GM18861 (cell line): ENCODE data around the gene MROH7.

Source experiments
- ATAC-seq: cut with Tn5 transposase; IDR thresholded peaks from one replicate; pipeline ENCODE4 v1.9.1; 2021; ENCODE audit not compliant: unreplicated experiment

MROH7 gene

DNA sequence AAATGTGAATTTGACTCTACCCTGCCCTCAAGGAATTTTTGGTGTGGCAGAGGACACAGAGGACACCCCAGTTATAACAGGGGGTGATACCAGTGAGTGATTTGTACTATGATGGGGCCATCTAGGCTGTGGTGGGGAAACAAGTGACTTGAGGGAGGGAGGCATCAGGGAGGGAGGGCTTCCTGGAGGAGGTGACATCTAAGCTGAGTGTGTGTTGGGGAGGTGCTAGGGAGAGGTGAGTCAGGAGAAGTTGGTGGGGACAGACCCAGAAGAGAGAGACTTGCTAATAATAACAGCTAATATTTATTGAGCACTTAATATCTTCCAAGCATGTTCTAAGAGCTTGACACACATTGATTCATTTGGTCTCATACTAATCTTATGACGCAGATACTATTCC is 54.2 kb downstream of the MROH7 start:
- no peak for ATAC-seq

GRCh38 chr1:54696262-54696661 is 54.7 kb downstream of the MROH7 start:
- ATAC-seq, result no peak

DNA sequence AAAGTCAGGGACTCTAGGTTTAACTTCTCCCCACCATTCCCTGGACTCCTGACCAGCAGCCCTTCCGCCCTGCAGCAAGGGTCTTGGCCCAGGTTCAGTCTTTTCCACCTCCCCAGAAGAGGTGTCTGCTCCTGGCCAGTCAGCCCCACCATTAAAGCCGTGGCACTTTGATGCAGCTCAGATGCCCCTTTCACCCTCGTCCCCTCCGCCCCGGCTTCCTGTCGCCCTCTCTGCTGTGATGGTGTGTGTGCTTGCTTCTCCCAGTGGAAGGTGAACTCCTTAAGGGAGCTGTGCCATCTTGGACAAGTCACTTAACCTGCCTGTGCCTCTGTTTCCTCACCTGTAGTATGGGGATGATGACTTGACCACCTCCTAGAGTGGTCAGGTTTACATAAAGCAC is 56.3 kb downstream of the MROH7 start:
- no peak for ATAC-seq

GRCh38 chr1:54698346-54698745 is 56.8 kb downstream of the MROH7 start:
- ATAC-seq, result no peak

GRCh38 chr1:54699936-54700525 is 58.4 kb downstream of the MROH7 start:
- ATAC-seq, result no peak

DNA sequence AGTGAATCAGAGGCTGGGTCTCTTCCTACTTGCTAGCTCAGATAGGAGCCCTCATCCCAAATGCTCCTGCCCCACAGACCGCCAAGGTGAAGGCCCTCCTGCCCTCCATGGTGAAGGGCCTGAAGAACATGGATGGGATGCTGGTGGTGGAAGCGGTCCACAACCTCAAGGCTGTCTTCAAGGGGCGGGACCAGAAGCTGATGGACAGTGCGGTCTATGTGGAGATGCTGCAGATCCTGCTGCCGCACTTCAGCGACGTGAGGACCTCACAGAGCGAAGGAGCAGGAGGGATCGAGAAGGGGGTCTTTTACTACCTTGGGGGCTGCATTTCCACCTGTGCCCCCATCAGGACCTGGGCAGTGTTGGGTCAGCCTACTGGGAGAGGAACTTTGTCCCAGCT is 59.5 kb downstream of the MROH7 start:
- ATAC-seq, result no peak

DNA sequence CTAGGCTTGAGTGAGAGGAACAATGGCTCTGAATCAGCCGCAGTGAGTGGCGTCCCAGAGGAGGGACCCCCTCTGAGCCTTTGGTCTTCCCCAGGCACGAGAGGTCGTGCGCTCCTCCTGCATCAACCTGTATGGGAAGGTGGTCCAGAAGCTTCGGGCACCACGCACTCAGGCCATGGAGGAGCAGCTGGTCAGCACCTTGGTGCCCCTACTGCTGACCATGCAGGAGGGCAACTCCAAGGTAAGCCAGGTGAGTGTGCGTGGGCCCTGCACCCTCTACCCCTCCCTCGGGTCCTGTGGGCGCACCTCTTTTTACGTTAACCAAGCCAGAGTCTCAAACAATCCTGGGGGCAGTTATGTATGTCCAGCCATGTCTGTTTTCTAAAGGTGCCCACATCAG is 60.4 kb downstream of the MROH7 start:
- no peak for ATAC-seq

- no peak for ATAC-seq
Observed at GRCh38 chr1:54703471-54703870, 61.9 kb downstream of the MROH7 start.

DNA sequence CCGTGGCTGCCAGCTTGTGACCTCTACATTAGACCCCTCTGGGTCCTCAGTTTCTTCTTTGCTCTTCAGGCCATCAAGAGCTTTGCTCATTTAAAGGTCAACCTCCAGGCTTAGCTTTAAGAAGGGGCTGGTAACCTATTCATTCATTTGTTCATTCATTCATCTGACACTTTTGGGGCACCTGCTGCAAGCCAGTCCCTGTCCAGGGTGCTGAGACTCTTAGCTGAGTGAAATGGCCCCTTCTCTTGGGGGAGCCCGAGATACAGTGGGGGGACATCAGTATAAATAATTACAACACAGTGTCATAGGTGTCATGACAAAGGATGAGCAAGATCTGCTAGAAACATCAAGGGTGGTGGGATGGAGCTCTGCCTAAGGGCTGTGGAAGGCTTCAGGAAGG is 63.6 kb downstream of the MROH7 start:
- no peak for ATAC-seq

DNA sequence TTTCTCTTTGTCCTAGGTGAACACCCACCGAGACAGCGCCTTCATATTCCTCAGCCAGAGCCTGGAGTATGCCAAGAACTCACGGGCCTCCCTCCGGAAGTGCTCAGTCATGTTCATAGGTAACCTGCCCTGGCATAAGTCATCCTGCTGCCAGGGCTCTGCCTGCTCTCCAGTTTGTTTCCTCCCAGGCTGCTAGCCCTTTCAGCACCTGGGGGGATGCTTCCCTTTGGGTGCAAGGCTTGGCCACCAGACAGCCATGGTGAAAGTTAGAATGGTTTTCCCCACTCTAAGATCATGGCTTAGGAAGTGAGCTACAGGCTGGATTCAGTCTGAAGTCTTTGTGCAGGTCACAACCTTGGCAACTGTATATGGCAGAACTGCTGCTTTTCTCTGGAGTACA is 64.8 kb downstream of the MROH7 start:
- ATAC-seq, result no peak

- no peak for ATAC-seq
Observed at GRCh38 chr1:54708385-54708784, 66.8 kb downstream of the MROH7 start.

DNA sequence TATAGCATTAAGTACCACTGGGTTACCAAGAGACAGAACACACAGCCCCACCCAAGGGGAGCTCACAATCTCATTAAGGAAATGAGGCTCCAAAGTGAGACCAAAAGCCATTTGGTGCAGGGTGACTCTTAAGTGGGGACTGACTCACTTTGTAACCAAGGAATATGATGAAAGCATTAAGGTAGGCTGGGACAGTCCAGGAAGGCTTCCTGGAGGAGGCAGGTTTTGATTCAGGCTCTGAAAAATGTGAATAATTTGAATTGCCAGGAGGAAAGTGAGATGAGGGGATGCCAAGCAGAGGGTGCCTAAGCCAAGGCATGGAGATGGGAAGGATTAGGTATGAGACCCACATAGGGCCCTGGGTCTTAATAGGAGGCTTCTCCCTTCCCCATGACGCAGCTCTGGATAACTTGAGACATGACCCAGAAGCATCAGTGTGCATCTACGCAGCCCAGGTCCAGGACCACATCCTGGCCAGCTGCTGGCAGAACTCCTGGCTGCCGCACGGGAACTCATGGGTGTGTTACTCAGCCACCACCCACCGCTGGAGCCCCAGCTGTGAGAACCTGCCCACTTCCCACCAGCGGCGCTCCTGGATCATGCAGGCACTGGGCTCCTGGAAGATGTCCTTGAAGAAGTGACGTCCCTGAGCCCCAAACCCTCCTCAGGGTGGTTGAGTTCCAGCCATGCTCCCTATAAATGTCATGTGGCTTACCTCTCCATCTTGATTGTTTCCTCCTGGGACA is 68.1 kb downstream of the MROH7 start:
- no peak for ATAC-seq

- no peak for ATAC-seq
Observed at GRCh38 chr1:54710434-54710833, 68.8 kb downstream of the MROH7 start.

DNA sequence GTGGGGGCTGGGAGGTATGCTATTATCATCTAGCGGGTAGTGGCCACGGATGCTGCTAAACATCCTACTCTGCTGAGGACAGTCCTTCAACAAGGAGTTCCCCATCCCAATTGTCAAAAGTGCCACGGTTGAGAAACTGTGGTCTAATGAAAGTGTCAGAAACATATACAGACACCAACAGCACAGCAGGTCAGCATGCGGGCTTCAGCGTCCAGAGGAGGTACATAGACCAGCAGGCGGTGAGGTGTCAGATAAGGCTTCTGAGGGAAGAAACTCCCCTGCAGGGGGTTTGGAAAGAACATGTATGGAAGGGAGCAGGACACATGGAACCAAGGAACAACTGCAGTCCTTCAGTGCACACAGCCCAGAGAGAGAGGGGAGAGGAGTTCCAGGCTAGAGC is 69.3 kb downstream of the MROH7 start:
- ATAC-seq, result no peak

- ATAC-seq, result no peak
Observed at GRCh38 chr1:54711536-54711935, 70.0 kb downstream of the MROH7 start.

GRCh38 chr1:54714881-54715492 is 73.4 kb downstream of the MROH7 start:
- ATAC-seq, result no peak

- peak; percentile 81 for ATAC-seq
Observed at GRCh38 chr1:54715493-54716298, 74.1 kb downstream of the MROH7 start, which contains the start of gene TTC4. TTC4 (plus strand) TSS chr1:54715861; CDS start chr1:54715909, 48 bp downstream.

DNA sequence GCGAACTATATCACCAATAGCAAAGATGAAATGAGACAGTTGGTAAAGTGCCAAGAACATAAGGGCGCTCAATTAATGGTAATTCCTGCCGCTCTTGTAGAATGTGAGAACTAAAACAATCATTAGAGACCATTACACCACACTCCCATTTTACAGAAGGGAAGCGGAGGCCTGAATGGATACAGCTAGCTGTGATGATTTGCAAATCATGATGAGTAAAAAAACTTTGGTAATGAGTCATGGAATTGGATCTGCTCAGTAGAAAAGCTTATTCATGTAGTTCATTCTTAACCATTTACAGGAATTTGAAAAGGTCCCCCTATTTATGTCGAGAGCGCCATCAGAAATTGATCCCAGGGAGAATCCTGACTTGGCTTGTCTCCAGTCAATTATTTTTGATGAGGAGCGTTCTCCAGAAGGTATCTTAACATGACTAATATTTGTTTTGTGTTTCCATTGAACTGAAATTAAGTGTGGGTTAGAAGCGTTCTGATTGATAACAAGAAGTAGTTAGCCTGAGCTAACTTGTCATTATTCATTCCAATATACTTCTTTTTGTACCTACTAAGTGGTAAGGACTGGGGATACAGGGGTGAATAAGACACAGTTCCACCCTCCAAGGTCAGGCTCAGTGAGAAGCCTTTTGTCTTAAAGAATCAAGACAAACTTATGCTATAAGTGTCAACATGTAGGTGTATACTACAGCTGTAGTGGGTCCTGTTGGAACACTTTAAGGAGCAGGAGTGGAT is 74.9 kb downstream of the MROH7 start:
- ATAC-seq, result no peak

DNA sequence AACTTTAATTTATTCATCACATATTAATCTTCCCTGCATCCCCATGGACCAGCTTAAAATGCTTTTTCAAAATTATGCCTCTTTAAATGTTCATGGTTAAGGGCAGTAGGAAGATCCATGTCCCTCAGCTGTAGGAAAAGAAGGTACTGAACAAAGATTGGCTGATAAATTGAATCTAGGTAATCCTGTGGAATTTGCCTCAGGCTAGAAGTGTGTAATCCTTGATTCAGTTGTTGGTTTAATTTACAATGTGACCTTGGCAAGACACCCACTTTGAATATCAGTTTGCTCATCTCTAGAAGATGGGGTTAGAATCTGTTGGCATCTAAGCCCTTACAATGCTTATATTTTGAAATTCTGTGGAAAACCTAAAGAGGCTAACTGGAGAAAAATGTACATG is 80.1 kb downstream of the MROH7 start:
- no peak for ATAC-seq

DNA sequence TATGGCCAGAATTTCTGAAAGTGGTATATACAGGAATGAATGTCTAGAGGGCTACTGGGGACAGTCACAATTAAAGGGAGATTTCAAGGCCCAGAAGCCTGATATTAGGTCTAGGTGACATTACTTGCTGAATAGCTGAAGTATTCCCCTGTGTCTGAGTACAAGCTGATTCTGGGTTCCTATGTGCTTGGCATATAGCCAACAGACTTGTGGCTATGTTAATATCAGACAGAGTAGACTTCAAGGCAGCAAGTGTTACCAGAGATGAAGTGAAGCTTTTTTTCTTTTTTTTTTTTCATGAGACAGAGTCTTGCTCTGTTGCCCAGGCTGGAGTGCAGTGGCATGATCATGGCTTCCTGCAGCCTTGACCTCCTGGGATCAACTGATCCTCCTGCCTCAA is 82.4 kb downstream of the MROH7 start:
- ATAC-seq, result no peak

DNA sequence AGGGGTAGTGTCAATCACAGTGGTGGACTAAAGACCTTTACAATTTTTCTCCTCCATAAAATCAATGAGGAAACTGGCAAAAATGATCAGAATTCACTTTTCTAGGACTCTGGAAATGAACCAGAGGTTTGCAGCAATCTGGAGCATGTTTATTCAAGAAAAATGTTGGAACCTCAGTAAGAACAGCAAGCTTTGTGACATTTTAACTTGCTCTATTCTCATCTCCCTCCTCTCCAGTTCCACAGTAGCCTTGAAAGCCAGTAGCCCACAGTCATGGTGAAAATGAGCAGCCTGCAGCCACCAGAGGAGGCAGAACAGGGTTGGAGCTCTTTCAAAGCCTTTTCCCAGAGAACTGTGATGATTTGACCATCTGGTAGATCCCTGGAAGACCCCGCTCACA is 83.2 kb downstream of the MROH7 start:
- no peak for ATAC-seq
